Fibroblast of lung (primary cell): ENCODE measurements around the gene PLAC1. TPM values are rescaled to one million over a fixed set of nuclear protein-coding genes. Genes with fewer than 3 reads are reported as not detected.

Experiments used
- DNase-seq, 2 donors: peaks; one replicate each; pipeline versions ENCODE4 v3.0.0 to v3.0.0-alpha.2; 2010; ENCODE audit warnings: low read depth in 2 of 2
- H2AFZ ChIP-seq: 2 replicates; pipeline ENCODE4 v1.5.1; 2012; ENCODE audit warnings: low read length, control low read depth, inconsistent platforms
- H3K27ac ChIP-seq: 2 replicates; pipeline ENCODE4 v1.5.1; 2011; ENCODE audit warnings: low read length, control low read depth; ENCODE audit not compliant: insufficient read depth
- H3K27me3 ChIP-seq: 2 replicates; pipeline ENCODE4 v1.5.1; 2011; ENCODE audit warnings: mild to moderate bottlenecking, low read length; ENCODE audit not compliant: control insufficient read depth, insufficient read depth
- H3K36me3 ChIP-seq: 2 replicates; pipeline ENCODE4 v1.5.1; 2011; ENCODE audit warnings: low read length; ENCODE audit not compliant: control insufficient read depth, insufficient read depth
- H3K4me1 ChIP-seq: 2 replicates; pipeline ENCODE4 v1.5.1; 2011; ENCODE audit warnings: low read length; ENCODE audit not compliant: control insufficient read depth, insufficient read depth; ENCODE audit errors: extremely low read depth
- H3K4me2 ChIP-seq: 2 replicates; pipeline ENCODE4 v1.5.1; 2011; ENCODE audit warnings: low read length, control low read depth; ENCODE audit not compliant: insufficient read depth; ENCODE audit errors: extremely low read depth
- H3K4me3 ChIP-seq, 4 experiments: fragments of 200-600 bp in 1 of 4; sonication (generic) in 1 of 4; replicated peaks in 1 of 4; 2 replicates each; pipeline ENCODE4 v1.5.1; 2011 to 2016; ENCODE audit warnings: low read length in 4 of 4, low read depth in 3 of 4, mild to moderate bottlenecking in 3 of 4, control low read depth in 2 of 4, inconsistent platforms in 1 of 4, mixed read lengths in 1 of 4; ENCODE audit not compliant: insufficient read depth in 1 of 4; ENCODE audit errors: control extremely low read depth in 1 of 4
- H3K79me2 ChIP-seq: 2 replicates; pipeline ENCODE4 v1.5.1; 2012; ENCODE audit warnings: mild to moderate bottlenecking, low read length, inconsistent platforms; ENCODE audit not compliant: control insufficient read depth, insufficient read depth
- H3K9ac ChIP-seq: 2 replicates; pipeline ENCODE4 v1.5.1; 2011; ENCODE audit warnings: mild to moderate bottlenecking, low read length, control low read depth; ENCODE audit not compliant: insufficient read depth
- H3K9me3 ChIP-seq: 2 replicates; pipeline ENCODE4 v1.5.1; 2012; ENCODE audit warnings: low read depth, low read length; ENCODE audit not compliant: control insufficient read depth, insufficient read depth
- H4K20me1 ChIP-seq: 2 replicates; pipeline ENCODE4 v1.5.1; 2011; ENCODE audit warnings: low read length; ENCODE audit not compliant: control insufficient read depth, insufficient read depth; ENCODE audit errors: extremely low read depth
- CTCF ChIP-seq, 2 donors: IDR thresholded peaks in 1 of 2; conservative IDR thresholded peaks in 1 of 2; 1 replicate in 1 of 2; 2 replicates in 1 of 2; pipeline ENCODE4 v1.5.1; 2011 to 2012; ENCODE audit warnings: low read length in 2 of 2, control low read depth in 1 of 2, inconsistent platforms in 1 of 2, low read depth in 1 of 2, mild to moderate bottlenecking in 1 of 2
- EZH2 ChIP-seq: IDR thresholded peaks from 2 replicates; pipeline ENCODE4 v1.5.1; 2012; ENCODE audit warnings: low read length, control low read depth, mild to moderate bottlenecking; ENCODE audit errors: missing control alignments
- polyA plus RNA-seq, 2 donors: library from polyadenylated mRNA; depleted of rRNA in 1 of 2; stranded (reverse) in 1 of 2; unstranded in 1 of 2; fragments of >200 nt; gene quantifications; 2 replicates each; pipeline ENCODE4 v1.2.1, GENCODE V29; 2011 to 2012; ENCODE audit warnings: missing spikeins in 1 of 2
- total RNA-seq: library from RNA; depleted of rRNA; stranded (reverse); fragments of >200 nt; gene quantifications from 2 replicates; pipeline ENCODE4 v1.2.1, GENCODE V29; 2014

The PLAC1 gene
- total and polyA plus RNA-seq, 2 donors (not counting 1 experiment from before 2014, with no cell fraction given) = 0.17 to 0.22 TPM

GRCh38 chrX:134661295-134661694 is 3.0 kb upstream of the PLAC1 start:
- Histone ChIP-seq H3K9ac (no peak overlapping the region), H3K9me3 (no peaks in the 10 kb centered on the region), H2AFZ (no peak overlapping the region), H3K4me3 (no peak overlapping the region), H4K20me1 (no peaks in the 10 kb centered on the region), H3K4me1 (peaks cover 3% of the 10 kb centered on the region), H3K4me2 (no peak overlapping the region), H3K79me2 (no peaks in the 10 kb centered on the region), H3K27ac (no peak overlapping the region), H3K27me3 (no peaks in the 10 kb centered on the region), H3K36me3 (no peaks in the 10 kb centered on the region)
- no peak for DNase-seq
- no peak for TF ChIP-seq EZH2
- TF ChIP-seq CTCF (conservative IDR thresholded peaks at IDR 0.05 in 1 of 2, IDR thresholded peaks at IDR 0.05 in 1 of 2; ENCODE audit: low read depth in 1 of 2, low read length in 2 of 2) = no peak

- Histone ChIP-seq H3K9me3 (no peaks in the 10 kb centered on the region), H3K9ac (no peak overlapping the region), H4K20me1 (no peaks in the 10 kb centered on the region), H3K4me2 (no peak overlapping the region), H3K4me1 (no peaks in the 10 kb centered on the region), H3K79me2 (no peaks in the 10 kb centered on the region), H3K36me3 (no peaks in the 10 kb centered on the region), H3K4me3 (no peak overlapping the region), H2AFZ (no peak overlapping the region), H3K27me3 (no peaks in the 10 kb centered on the region), H3K27ac (no peak overlapping the region)
- TF ChIP-seq CTCF (conservative IDR thresholded peaks at IDR 0.05 in 1 of 2, IDR thresholded peaks at IDR 0.05 in 1 of 2; ENCODE audit: low read depth in 1 of 2, low read length in 2 of 2) (no peak), EZH2 (no peak)
- DNase-seq = peak in 1 of 2 donors; percentile 31
Observed at GRCh38 chrX:134660627-134661026, 2.4 kb upstream of the PLAC1 start.

- H3K36me3 ChIP-seq = no peaks in the 10 kb centered on the region
- no peak overlapping the region for H3K9ac ChIP-seq
- no peak for DNase-seq
- no peaks in the 10 kb centered on the region for H4K20me1 ChIP-seq
- H3K4me3 ChIP-seq = no peak overlapping the region
- no peak overlapping the region for H3K27ac ChIP-seq
- no peaks in the 10 kb centered on the region for H3K79me2 ChIP-seq
- H3K27me3 ChIP-seq = no peaks in the 10 kb centered on the region
- no peak overlapping the region for H2AFZ ChIP-seq
- no peaks in the 10 kb centered on the region for H3K4me1 ChIP-seq
- TF ChIP-seq EZH2 (no peak), CTCF (conservative IDR thresholded peaks at IDR 0.05 in 1 of 2, IDR thresholded peaks at IDR 0.05 in 1 of 2; ENCODE audit: low read depth in 1 of 2, low read length in 2 of 2) (no peak)
- H3K4me2 ChIP-seq = no peak overlapping the region
- no peaks in the 10 kb centered on the region for H3K9me3 ChIP-seq
Observed at GRCh38 chrX:134659761-134660160, 1.5 kb upstream of the PLAC1 start.
